ENCODE data around the gene GAS2L1. TPM values are rescaled to one million over a fixed set of nuclear protein-coding genes. Genes with fewer than 3 reads are reported as not detected.

The GAS2L1 gene
- 24.6 TPM for total RNA-seq

DNA sequence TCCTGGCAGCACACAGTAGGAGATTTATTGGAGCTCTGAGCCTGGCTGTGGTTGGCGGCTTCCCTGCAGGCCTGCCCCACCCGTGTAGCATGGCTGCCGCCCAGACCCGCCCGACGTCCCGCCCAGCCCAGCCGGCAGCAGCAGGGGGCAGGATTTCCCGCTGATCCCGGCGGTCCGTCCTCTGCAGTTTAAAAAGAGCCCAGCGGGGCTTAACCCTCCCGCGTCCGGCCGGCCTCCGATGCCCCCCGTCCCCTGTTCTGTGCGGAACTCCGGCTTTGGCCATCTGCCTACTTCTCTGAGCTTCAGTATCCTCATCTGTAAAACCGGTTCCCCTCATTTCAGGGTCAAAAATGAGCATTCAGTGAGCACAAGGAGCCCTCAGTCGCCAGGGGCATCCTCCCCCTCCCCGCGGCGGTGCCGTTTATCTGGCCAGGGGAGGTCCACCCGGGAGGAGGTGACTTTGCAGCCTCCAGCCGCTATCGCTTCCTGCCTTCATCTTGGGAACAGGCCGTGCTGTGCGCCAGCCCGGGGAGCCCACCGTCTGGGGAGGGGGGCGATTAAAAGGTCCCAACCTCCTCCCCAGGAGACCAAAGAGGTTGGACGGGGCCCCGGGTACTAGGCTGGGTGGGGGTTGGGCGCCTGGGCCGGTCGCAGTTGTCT lies at the start of gene GAS2L1:
Gene GAS2L1 (plus strand): TSS at position 476 of the 660 bp plus-strand sequence. CDS start 1,456 bp downstream, outside the sequence.
- DNase-seq (ENCODE audit: low spot score) = peak; percentile 75

GRCh38 chr22:29257751-29258181 lies 48.7 kb upstream of the GAS2L1 start:
- no peak for DNase-seq (ENCODE audit: low spot score)

DNA sequence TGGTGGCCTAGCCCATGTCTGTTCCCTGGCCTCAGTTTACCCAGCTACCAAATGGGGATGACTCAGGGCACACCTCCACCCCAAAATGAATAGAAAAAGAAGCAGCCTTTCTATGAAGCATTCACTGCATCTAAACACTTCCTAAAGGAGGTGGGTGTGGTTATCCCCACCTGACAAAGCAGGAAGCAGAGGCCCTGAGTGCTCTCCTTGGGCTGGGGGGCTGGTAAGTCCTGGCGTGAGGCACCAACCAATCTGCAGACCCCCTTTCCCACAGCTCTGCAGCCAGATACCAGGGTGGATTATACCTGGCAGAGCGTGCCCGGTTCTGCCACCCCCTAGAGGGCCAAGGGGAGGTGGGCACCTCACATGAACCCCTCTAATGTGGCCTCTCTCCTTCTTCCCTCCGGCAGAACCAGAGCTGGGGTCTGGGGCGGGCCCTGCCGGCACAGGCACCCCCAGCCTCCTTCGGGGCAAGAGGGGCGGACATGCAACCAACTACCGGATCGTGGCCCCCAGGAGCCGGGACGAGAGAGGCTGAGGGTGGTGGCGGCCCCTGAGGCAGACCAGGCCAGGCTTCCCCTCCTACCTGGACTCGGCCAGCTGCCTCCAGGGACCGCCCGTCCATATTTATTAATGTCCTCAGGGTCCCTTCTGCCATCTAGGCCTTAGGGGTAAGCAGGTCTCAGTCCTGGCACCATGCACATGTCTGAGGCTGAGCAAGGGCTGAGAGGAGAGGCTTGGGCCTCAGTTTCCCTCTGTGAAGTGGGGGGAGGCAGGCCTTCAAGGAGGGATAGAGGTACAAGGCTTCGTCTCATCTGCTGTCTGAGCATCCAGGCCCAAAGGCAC lies 47.8 kb upstream of the GAS2L1 start:
- DNase-seq (ENCODE audit: low spot score) = no peak

- DNase-seq (ENCODE audit: low spot score) = no peak
These were observed 47.1 kb upstream of the GAS2L1 start for GRCh38 chr22:29259253-29259899.

GRCh38 chr22:29260031-29260560 lies 46.4 kb upstream of the GAS2L1 start:
- no peak for DNase-seq (ENCODE audit: low spot score)

GRCh38 chr22:29260601-29261315 lies 45.7 kb upstream of the GAS2L1 start:
- DNase-seq (ENCODE audit: low spot score) = no peak

DNA sequence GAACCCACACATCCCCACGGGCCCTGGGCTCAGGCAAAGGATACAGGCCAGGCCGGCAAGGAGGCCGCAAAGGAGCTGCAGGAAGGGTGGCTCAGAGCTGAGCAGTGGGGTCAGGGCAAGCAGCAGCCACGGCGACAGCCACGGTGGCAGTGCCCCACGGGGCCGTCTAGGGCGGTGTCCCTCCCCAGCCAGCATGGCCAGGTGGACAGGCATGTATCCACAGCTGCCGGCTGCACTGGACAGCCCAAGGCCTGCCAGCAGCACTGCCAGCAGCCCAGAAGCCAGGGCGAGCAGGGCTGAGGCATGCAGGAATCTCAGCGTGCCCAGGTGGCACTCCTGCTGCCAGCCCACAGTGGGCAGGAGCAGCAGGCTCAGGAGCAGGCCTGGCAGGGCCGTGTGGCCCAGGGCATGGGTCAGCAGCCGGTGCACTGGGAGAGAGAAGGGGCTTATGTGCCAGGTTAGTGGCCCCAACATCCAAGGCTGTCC lies 42.6 kb upstream of the GAS2L1 start:
- no peak for DNase-seq (ENCODE audit: low spot score)

DNA sequence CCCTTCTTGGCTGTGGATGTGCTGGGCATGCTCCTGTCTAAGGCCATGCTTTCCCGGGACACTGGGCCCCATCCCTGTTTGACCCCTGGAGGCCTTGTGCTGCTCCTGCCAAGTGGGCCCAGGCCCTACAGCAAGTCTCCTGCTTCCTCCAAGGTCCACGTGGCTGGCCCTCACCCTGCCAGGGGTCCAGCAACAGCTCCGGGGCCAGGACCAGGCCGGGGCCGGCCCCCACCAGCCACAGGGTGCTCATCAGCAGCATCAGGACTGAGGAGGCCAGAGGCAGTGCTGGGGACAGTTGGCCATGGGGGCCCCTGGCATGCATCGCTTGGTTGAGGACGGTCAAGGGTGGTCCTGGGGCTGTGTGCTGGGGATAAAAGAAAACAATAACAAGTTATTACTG lies 41.1 kb upstream of the GAS2L1 start:
- DNase-seq (ENCODE audit: low spot score) = no peak

DNA sequence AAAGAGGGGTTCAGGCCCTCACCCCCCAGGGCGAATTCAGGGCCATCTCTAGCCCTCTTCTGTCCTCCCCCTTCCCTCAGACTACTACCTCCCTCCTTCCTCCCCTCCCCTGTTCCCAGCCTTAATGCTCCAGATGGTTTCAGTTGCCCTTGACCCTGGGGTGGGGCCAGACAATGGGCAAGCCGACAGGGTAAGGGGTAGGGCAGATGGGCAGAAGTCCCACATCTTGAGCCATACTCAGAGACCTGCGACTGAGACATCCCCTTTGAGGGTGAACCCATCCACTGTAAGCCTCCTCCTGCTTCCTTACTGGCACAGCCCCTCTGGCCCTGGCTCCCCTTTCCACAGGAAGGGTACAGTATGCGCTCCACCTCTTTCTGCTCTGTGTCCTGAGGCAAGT lies 40.5 kb upstream of the GAS2L1 start:
- DNase-seq (ENCODE audit: low spot score) = no peak

GRCh38 chr22:29266564-29267461 lies 39.6 kb upstream of the GAS2L1 start:
- DNase-seq (ENCODE audit: low spot score) = no peak

DNA sequence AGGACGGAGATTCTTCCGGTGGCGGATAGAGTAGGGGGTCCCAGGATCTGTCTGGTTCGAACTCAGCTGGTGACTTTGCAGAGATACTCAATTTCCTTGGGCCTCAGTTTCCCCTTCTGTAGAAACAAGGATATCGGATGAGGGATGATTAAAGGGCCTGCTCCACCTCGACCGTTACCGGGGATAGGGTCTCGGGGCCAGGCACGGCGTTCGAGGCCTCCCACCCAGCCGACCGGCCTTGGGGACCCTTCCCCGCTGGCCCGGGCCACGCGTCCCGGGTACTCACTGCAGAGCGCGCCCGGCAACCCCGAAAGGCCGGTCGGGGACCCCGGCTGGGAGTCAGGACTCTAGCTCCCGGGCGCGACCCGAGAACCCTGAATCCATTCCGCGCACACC lies 39.0 kb upstream of the GAS2L1 start:
- no peak for DNase-seq (ENCODE audit: low spot score)

GRCh38 chr22:29267858-29268510 lies 38.5 kb upstream of the GAS2L1 start, which contains the start of the genes EWSR1 and RHBDD3:
Gene EWSR1, plus strand, starts transcription at chr22:29268268. Its CDS starts 69 bp downstream, at chr22:29268337.
Gene RHBDD3, minus strand, starts transcription at chr22:29267981. Its CDS starts 2,355 bp downstream, at chr22:29265626.
- peak; percentile 94 for DNase-seq (ENCODE audit: low spot score)

GRCh38 chr22:29268511-29269229 lies 37.8 kb upstream of the GAS2L1 start:
- peak; percentile 45 for DNase-seq (ENCODE audit: low spot score)

GRCh38 chr22:29269230-29269604 lies 37.2 kb upstream of the GAS2L1 start:
- DNase-seq (ENCODE audit: low spot score) = no peak

- DNase-seq (ENCODE audit: low spot score) = no peak
These were observed 36.5 kb upstream of the GAS2L1 start for GRCh38 chr22:29269731-29270474.

- no peak for DNase-seq (ENCODE audit: low spot score)
These were observed 35.8 kb upstream of the GAS2L1 start for GRCh38 chr22:29270475-29271271.

DNA sequence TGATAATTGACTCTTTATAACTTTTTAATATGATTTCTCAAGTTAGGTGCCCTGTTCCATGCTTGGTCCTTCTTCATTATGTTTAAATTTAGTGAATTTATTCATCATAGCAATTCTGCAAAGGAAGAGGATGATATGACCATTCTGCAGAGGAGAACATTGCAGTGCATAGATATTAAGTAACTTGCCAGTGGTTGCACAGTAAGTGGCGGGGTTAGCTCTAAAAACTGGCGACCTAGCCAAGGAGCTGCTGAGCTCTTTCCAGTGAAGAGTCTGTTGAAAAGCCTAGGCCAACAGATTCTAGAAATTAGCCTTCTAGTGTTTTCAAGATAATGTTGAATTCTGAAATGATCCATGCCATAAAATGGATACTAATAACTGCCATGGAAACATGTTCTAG lies 33.8 kb upstream of the GAS2L1 start:
- DNase-seq (ENCODE audit: low spot score) = no peak
